Measurements from ENCODE around the gene BCL2A1.
"Not testable (repeated sequence)": the region's sequence is repeated elsewhere in the genome, so short reads cannot be mapped to it uniquely, and the experiment has no call there.

BCL2A1 gene

DNA sequence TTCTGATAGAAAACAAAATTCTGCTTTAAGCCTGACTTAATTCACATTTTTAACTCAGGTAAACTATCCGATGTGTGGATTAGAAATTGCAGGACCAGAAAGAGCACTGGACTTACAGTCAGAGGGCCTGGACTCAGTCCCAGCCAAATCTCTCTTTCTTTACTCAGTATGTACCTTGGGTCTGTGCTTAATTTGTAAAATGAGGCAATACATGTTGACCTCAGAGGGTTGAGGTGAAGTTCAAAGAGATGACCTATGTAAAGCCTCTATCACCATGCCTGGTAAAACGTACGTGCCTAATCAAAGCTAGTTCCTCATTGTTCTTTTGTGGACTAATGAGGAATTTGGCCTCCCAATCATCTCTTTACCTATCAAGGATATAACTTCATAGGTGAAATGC is 1.9 kb upstream of the BCL2A1 start:
- no peak overlapping the region for H3K27ac ChIP-seq (ENCODE audit: low read depth, low read length, severe bottlenecking)
- H3K36me3 ChIP-seq (ENCODE audit: control insufficient read depth, insufficient read depth, low read length): no peaks in the 10 kb centered on the region
- no peaks in the 10 kb centered on the region for H3K9me3 ChIP-seq (ENCODE audit: control insufficient read depth, low read length)
- H3K4me1 ChIP-seq (ENCODE audit: control insufficient read depth, insufficient read depth, low read length, poor library complexity, severe bottlenecking): no peaks in the 10 kb centered on the region
- WGBS, 2 experiments (ENCODE audit: insufficient coverage in 2 of 2): 100% methylated on average over 1 of the region's 3 CpGs; no CpG with 5 or more reads in 1 of the 2 experiments
- no peak overlapping the region for H3K4me3 ChIP-seq (ENCODE audit: extremely low read depth, insufficient read depth, low read length, poor library complexity, severe bottlenecking)

DNA sequence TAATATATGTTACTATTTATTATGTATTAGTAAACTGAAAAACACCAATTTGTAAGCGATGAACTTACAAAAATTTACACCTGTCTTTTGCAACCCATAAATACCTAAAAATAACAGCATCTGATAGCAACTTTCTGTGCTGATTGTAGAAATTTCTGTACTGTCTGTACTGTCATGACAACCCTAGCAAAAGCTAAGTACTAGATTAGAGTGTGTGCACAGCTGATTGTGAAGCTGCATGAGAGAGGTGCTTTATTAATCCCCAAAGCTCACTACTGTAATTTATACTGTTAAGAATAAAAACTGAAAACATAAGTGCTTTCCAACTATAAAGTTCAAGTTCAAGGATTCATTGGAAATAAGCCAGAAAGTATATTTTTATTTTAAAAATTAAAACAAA is 815 bp downstream of the BCL2A1 start:
- no peak overlapping the region for H3K27ac ChIP-seq (ENCODE audit: low read depth, low read length, severe bottlenecking)
- no peak overlapping the region for H3K4me3 ChIP-seq (ENCODE audit: extremely low read depth, insufficient read depth, low read length, poor library complexity, severe bottlenecking)
- no peaks in the 10 kb centered on the region for H3K4me1 ChIP-seq (ENCODE audit: control insufficient read depth, insufficient read depth, low read length, poor library complexity, severe bottlenecking)
- no CpG with 5 or more reads among the region's 1 CpG for WGBS, 2 experiments (ENCODE audit: insufficient coverage in 2 of 2)
- no peaks in the 10 kb centered on the region for H3K9me3 ChIP-seq (ENCODE audit: control insufficient read depth, low read length)
- H3K36me3 ChIP-seq (ENCODE audit: control insufficient read depth, insufficient read depth, low read length): no peaks in the 10 kb centered on the region

DNA sequence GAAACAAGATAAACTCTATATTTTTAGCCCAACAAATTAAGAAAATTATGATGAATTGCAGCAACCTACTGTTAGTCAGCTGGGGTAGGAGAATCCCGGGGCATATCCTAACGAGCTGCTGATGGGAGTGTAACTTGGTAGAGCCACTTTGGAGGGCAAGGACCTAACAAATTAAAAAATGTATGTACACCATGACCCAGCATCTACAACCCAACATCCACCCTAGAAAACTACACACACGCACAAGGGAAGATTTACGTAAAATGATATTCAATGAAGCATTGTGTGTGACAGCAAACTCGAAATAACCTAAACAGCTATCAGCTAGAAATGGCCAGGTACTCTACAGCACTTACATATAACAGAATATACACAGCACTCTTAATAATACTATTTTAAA is 1.9 kb downstream of the BCL2A1 start:
- H3K36me3 ChIP-seq (ENCODE audit: control insufficient read depth, insufficient read depth, low read length): no peaks in the 10 kb centered on the region
- 90% methylated on average over 2 of the region's 5 CpGs; no CpG with 5 or more reads in 1 of the 2 experiments for WGBS, 2 experiments (ENCODE audit: insufficient coverage in 2 of 2)
- H3K4me1 ChIP-seq (ENCODE audit: control insufficient read depth, insufficient read depth, low read length, poor library complexity, severe bottlenecking): no peaks in the 10 kb centered on the region
- no peaks in the 10 kb centered on the region for H3K9me3 ChIP-seq (ENCODE audit: control insufficient read depth, low read length)
- H3K27ac ChIP-seq (ENCODE audit: low read depth, low read length, severe bottlenecking): no peak overlapping the region
- no peak overlapping the region for H3K4me3 ChIP-seq (ENCODE audit: extremely low read depth, insufficient read depth, low read length, poor library complexity, severe bottlenecking)

DNA sequence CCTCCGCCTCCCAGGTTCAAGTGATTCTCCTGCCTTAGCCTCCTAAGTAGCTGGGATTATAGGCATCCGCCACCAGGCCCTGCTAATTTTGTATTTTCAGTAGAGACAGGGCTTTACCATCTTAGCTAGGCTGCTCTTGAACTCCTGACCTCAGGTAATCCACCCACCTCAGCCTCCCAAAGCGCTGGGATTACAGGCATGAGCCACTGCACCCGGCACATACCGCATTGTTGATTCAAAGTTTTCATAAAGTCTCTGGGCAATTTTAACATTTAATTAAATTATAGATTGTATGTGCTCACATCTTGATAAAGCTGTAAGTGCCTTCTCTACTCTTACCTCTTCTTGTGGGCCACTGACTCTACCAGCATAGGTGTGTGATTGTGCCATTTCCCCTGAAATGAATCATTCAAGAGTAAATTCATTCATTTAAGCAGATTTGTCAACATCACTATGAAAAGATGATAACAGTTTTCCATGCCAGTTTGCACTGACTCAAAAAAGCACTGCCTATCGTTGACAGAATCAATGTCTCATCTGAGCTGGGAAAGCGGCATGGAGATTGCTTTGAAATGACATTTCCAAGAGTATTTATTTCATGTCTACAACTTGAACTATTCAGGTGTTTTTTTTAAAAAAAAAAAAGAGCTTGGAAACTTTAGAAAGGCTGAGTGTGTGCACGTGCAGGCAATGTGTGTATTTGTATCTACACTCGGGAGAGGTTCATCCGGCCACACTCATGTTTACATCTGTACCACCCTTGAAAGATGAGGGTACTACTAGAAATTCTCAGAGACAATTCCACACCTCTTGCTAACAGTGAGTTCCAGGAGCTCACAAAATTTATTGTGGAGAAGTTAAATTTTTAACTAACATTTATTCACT is 3.5 kb downstream of the BCL2A1 start:
- no peaks in the 10 kb centered on the region for H3K4me1 ChIP-seq (ENCODE audit: control insufficient read depth, insufficient read depth, low read length, poor library complexity, severe bottlenecking)
- 96 to 100% methylated on average over 1 to 4 of the region's 10 CpGs for WGBS, 2 experiments (ENCODE audit: insufficient coverage in 2 of 2)

DNA sequence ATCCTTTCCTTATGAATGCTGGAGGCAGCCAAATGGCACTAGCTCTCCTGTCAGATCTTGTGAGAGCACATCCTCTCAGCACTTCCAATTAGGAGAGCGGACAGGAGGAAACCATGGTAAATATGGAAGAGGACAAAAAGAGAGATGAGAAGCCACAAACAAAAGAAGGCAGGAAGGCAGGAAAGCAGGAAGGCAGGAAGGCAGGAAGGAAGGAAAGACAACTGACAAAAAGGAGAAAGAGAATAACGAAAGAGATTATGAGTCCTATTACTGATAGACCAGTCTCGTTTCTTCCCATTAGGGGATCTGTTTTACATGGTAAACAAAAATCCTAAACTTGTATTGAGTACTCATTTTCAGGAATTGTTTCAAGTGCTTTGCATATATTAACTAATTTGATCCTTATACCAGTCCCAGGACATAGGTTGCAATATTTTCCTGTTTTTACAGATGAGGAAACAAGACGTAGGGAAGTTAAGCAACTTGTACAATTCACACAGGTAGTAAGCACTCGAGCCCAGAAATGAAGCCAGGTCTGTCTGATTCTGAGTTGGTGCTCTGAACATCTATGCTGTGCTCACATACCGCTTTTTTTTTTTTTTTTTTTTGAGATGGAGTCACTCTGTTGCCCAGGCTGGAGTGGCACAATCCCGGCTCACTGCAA is 4.2 kb downstream of the BCL2A1 start:
- H3K4me1 ChIP-seq (ENCODE audit: control insufficient read depth, insufficient read depth, low read length, poor library complexity, severe bottlenecking): no peaks in the 10 kb centered on the region
- H3K9me3 ChIP-seq (ENCODE audit: control insufficient read depth, low read length): no peaks in the 10 kb centered on the region
- 94 to 97% methylated on average over 5 of the region's 7 CpGs for WGBS, 2 experiments (ENCODE audit: insufficient coverage in 2 of 2)
- no peak overlapping the region for H3K27ac ChIP-seq (ENCODE audit: low read depth, low read length, severe bottlenecking)
- H3K4me3 ChIP-seq (ENCODE audit: extremely low read depth, insufficient read depth, low read length, poor library complexity, severe bottlenecking): no peak overlapping the region
- H3K36me3 ChIP-seq (ENCODE audit: control insufficient read depth, insufficient read depth, low read length): no peaks in the 10 kb centered on the region

More for the DNA sequence above, 3.5 kb downstream of the BCL2A1 start:
- Histone ChIP-seq H3K4me3 (ENCODE audit: extremely low read depth, insufficient read depth, low read length, poor library complexity, severe bottlenecking) (no peak overlapping the region), H3K27ac (ENCODE audit: low read depth, low read length, severe bottlenecking) (no peak overlapping the region), H3K36me3 (ENCODE audit: control insufficient read depth, insufficient read depth, low read length) (no peaks in the 10 kb centered on the region), H3K9me3 (ENCODE audit: control insufficient read depth, low read length) (no peaks in the 10 kb centered on the region)

DNA sequence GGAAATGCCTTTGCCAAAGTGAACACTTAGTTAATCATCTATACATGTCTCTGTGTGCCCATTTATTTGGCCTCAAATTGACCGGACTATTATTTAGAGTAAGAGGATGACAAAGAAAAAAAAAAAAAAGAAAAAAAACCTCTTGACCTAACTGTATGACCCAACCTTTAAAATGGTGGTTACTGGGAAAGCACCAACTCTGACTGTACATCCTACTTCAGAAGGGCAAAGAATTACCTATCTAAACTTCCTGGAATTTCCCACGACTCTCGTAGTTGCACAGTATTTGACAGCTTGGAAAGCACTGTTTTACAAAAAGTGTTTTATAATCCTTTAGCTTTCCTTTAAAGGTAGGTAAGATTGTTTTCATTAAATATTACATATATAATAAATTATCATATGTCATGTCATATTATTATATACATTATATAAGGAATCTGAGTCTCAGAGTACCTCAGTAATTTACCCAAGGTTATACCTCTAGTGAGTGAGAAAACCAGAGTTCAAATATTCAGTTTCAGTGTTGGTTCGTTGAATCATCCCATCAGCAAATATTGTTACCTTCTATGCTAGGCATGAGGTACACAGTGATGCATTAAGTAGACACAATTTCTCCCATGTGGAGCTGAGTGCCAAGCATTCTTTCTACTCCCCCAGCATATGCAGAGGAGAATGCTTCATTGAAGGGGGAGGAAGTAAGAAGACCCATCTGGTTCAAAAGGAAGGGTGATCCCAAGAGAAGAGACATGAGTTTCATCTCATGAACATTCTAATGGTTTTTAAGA is 5.0 kb downstream of the BCL2A1 start:
- no peaks in the 10 kb centered on the region for H3K4me1 ChIP-seq (ENCODE audit: control insufficient read depth, insufficient read depth, low read length, poor library complexity, severe bottlenecking)
- WGBS, 2 experiments (ENCODE audit: insufficient coverage in 2 of 2): 100% methylated on average over 2 of the region's 4 CpGs; no CpG with 5 or more reads in 1 of the 2 experiments
- H3K9me3 ChIP-seq (ENCODE audit: control insufficient read depth, low read length): no peaks in the 10 kb centered on the region
- H3K4me3 ChIP-seq (ENCODE audit: extremely low read depth, insufficient read depth, low read length, poor library complexity, severe bottlenecking): no peak overlapping the region
- no peaks in the 10 kb centered on the region for H3K36me3 ChIP-seq (ENCODE audit: control insufficient read depth, insufficient read depth, low read length)
- H3K27ac ChIP-seq (ENCODE audit: low read depth, low read length, severe bottlenecking): no peak overlapping the region

DNA sequence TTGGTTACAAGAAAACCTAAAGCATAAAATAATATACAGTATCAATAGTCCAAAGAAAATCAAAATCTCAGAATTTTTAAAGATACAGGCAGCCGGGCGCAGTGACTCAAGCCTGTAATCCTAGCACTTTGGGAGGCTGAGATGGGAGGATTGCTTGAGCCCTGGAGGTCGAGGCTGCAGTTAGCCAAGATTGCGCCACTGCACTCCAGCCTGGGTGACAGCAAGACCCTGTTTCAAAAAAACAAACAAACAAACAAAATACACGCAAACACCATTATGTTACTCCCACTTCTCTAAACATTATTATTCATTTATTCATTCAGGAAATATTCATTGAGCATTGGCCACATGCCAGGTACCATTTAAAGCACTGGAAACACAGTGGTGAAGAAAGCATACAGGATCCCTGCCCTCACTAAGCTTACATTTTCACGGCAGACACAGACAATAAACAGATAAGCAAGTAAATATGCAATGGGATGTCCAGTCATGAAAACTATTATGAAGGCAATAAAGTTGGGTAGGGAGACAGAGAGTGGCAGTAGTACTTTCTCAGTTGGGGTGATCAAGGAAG is 6.7 kb downstream of the BCL2A1 start:
- Histone ChIP-seq H3K36me3 (ENCODE audit: control insufficient read depth, insufficient read depth, low read length) (no peaks in the 10 kb centered on the region), H3K4me3 (ENCODE audit: extremely low read depth, insufficient read depth, low read length, poor library complexity, severe bottlenecking) (no peak overlapping the region), H3K9me3 (ENCODE audit: control insufficient read depth, low read length) (no peaks in the 10 kb centered on the region), H3K4me1 (ENCODE audit: control insufficient read depth, insufficient read depth, low read length, poor library complexity, severe bottlenecking) (no peaks in the 10 kb centered on the region), H3K27ac (ENCODE audit: low read depth, low read length, severe bottlenecking) (no peak overlapping the region)
- 85% methylated on average over 4 of the region's 6 CpGs; no CpG with 5 or more reads in 1 of the 2 experiments for WGBS, 2 experiments (ENCODE audit: insufficient coverage in 2 of 2)

DNA sequence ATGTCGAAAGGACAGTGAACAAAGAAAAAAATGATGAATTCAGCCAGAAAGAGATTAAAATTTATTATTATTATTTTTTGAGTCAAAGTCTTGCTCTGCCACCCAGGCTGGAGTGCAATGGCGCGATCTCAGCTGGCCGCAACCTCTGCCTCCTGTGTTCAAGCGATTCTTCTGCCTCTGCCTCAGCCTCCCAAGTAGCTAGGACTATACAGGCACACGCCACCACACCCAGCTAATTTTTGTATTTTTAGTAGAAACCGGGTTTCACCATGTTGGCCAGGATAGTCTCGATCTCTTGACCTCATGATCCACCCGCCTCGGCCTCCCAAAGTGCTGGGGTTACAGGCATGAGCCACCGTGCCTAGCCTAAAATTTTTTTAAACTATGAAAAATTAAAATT is 8.1 kb downstream of the BCL2A1 start:
- not testable (repeated sequence) for H3K4me3 ChIP-seq (ENCODE audit: extremely low read depth, insufficient read depth, low read length, poor library complexity, severe bottlenecking); H3K36me3 ChIP-seq (ENCODE audit: control insufficient read depth, insufficient read depth, low read length); H3K9me3 ChIP-seq (ENCODE audit: control insufficient read depth, low read length); H3K27ac ChIP-seq (ENCODE audit: low read depth, low read length, severe bottlenecking); H3K4me1 ChIP-seq (ENCODE audit: control insufficient read depth, insufficient read depth, low read length, poor library complexity, severe bottlenecking)
- 98 to 100% methylated on average over 2 to 4 of the region's 11 CpGs for WGBS, 2 experiments (ENCODE audit: insufficient coverage in 2 of 2)

DNA sequence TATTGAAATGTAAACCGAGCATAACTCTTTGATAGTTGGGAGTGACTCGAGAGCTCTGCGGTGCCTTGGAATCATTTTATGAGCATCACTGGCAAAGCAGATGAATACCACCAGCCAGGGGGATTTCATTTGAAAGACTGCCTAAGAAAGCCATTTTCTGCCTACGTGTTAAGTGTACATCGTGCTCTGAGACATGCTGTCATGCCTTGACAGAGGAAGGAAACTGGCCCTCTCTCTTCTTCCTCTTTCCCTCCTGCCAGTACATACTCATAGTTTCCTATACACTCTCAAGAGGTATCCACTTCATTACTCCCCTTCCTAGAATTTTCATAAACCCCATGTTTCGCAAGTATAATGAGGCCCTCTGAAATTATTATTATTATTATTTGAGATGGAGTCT is 8.8 kb downstream of the BCL2A1 start:
- no peaks in the 10 kb centered on the region for H3K9me3 ChIP-seq (ENCODE audit: control insufficient read depth, low read length)
- 93 to 100% methylated on average over 5 of the region's 6 CpGs for WGBS, 2 experiments (ENCODE audit: insufficient coverage in 2 of 2)

DNA sequence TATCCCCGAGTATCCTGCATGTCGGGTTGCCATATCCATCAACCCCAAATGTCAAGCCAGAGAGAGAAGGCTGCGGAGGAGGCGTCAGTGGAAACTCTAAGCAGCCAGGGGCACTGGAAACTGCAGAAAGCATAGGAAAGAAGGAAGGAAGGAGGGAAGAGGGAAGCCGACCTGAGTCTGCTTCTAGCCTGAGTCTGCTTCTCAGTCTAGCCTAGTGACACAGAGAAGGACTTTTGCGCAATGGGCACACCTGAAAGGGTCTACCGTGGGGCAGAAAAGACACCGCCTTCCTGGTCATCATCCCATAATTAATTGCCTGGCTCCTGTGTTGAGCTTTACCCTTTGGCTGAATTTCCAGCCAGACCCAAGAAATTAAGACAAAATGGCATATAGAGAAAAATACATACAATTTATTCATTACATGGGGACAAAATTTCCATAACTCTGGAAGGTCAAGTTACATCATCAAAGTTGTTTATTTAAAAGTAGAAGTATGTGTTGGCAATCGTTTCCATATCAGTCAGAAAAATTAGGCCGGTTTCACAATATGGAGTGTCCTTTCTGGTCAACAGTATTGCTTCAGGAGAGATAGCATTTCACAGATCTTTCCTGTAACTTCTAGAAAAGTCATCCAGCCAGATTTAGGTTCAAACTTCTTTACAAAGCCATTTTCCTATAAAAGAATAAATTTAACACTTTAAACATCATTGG is 10.3 kb downstream of the BCL2A1 start:
- no peaks in the 10 kb centered on the region for H3K36me3 ChIP-seq (ENCODE audit: control insufficient read depth, insufficient read depth, low read length)
- no peak overlapping the region for H3K4me3 ChIP-seq (ENCODE audit: extremely low read depth, insufficient read depth, low read length, poor library complexity, severe bottlenecking)
- H3K9me3 ChIP-seq (ENCODE audit: control insufficient read depth, low read length): no peaks in the 10 kb centered on the region
- 84 to 92% methylated on average over 7 of the region's 10 CpGs for WGBS, 2 experiments (ENCODE audit: insufficient coverage in 2 of 2)
- no peaks in the 10 kb centered on the region for H3K4me1 ChIP-seq (ENCODE audit: control insufficient read depth, insufficient read depth, low read length, poor library complexity, severe bottlenecking)
- no peak overlapping the region for H3K27ac ChIP-seq (ENCODE audit: low read depth, low read length, severe bottlenecking)

More for the DNA sequence above, 8.8 kb downstream of the BCL2A1 start:
- Histone ChIP-seq H3K4me3 (ENCODE audit: extremely low read depth, insufficient read depth, low read length, poor library complexity, severe bottlenecking) (no peak overlapping the region), H3K4me1 (ENCODE audit: control insufficient read depth, insufficient read depth, low read length, poor library complexity, severe bottlenecking) (no peaks in the 10 kb centered on the region), H3K36me3 (ENCODE audit: control insufficient read depth, insufficient read depth, low read length) (no peaks in the 10 kb centered on the region), H3K27ac (ENCODE audit: low read depth, low read length, severe bottlenecking) (no peak overlapping the region)
